GM19438 (cell line): ENCODE data around the gene VHLL.

ENCODE experiments used
- ATAC-seq: cut with Tn5 transposase; IDR thresholded peaks from one replicate; pipeline ENCODE4 v1.9.1; 2021; ENCODE audit warnings: low read depth; ENCODE audit not compliant: unreplicated experiment

The VHLL gene

GRCh38 chr1:156293098-156293434 lies 6.0 kb downstream of the VHLL start:
- ATAC-seq: no peak

GRCh38 chr1:156291226-156292061 lies 7.7 kb downstream of the VHLL start:
- no peak for ATAC-seq

GRCh38 chr1:156289857-156290256 lies 9.2 kb downstream of the VHLL start:
- no peak for ATAC-seq

GRCh38 chr1:156286061-156286460 lies 13.0 kb downstream of the VHLL start:
- no peak for ATAC-seq

- no peak for ATAC-seq
Observed at GRCh38 chr1:156285437-156285836, 13.7 kb downstream of the VHLL start.

GRCh38 chr1:156284757-156285156 lies 14.3 kb downstream of the VHLL start:
- ATAC-seq: no peak

GRCh38 chr1:156284112-156284511 lies 15.0 kb downstream of the VHLL start, which contains the start of gene TMEM79:
TMEM79 (plus strand) TSS chr1:156284325; CDS start chr1:156285227, 902 bp downstream.
- ATAC-seq: no peak

- ATAC-seq: no peak
Observed at GRCh38 chr1:156283521-156283920, 15.6 kb downstream of the VHLL start.

GRCh38 chr1:156282479-156283222 lies 16.5 kb downstream of the VHLL start, which contains the start of gene SMG5:
SMG5 (minus strand) TSS chr1:156282825; CDS start chr1:156282680, 145 bp downstream.
- peak; percentile 75 for ATAC-seq

GRCh38 chr1:156281693-156282478 lies 17.2 kb downstream of the VHLL start:
- no peak for ATAC-seq

GRCh38 chr1:156281281-156281680 lies 17.8 kb downstream of the VHLL start:
- ATAC-seq: no peak

GRCh38 chr1:156279837-156280236 lies 19.3 kb downstream of the VHLL start:
- no peak for ATAC-seq

- ATAC-seq: no peak
Observed at GRCh38 chr1:156276966-156277381, 22.1 kb downstream of the VHLL start.

GRCh38 chr1:156276532-156276931 lies 22.6 kb downstream of the VHLL start:
- ATAC-seq: no peak

GRCh38 chr1:156270314-156270713 lies 28.8 kb downstream of the VHLL start:
- no peak for ATAC-seq

- no peak for ATAC-seq
Observed at GRCh38 chr1:156268336-156268735, 30.8 kb downstream of the VHLL start.

GRCh38 chr1:156266051-156266450 lies 33.1 kb downstream of the VHLL start:
- ATAC-seq: no peak

- ATAC-seq: no peak
Observed at GRCh38 chr1:156263288-156263655, 35.8 kb downstream of the VHLL start.

GRCh38 chr1:156262461-156263287 lies 36.4 kb downstream of the VHLL start:
- no peak for ATAC-seq

GRCh38 chr1:156260896-156261295 lies 38.2 kb downstream of the VHLL start:
- no peak for ATAC-seq
